NCI-H2196 (cell line): ENCODE results near the gene PSMD13.
A peak's percentile ranks its signal among the peaks of the same experiment; 100 is the strongest.

Experiments
- DNase-seq: peaks from one replicate; lab custom pipeline; 2025; ENCODE audit not compliant: unreplicated experiment; lab: John Stamatoyannopoulos, UW

Gene PSMD13

DNA sequence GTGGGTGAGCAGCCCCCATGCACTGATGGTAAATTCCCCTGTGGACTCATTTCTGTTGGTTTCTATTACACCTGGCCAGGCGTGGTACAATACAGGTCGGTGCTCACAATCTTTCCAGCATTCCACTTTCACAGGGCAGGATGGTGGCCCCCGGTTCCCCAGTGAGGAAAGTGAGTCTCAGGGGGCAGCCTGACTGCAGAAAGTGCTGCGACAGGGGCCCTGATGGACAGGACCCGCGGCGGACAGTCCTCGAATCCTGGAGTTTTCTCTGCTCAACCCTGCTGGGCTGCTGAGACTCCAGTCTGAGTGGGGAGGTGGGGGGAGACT, 49.1 kb downstream of the PSMD13 start:
- no peak for DNase-seq

- DNase-seq, result peak; percentile 48
Observed at GRCh38 chr11:286977-287820, 50.4 kb downstream of the PSMD13 start.

- DNase-seq, result no peak
Observed at GRCh38 chr11:287821-288477, 51.2 kb downstream of the PSMD13 start.

GRCh38 chr11:288478-289397, 52.0 kb downstream of the PSMD13 start, which contains the start of gene PGGHG:
TSS of gene PGGHG (plus strand) at chr11:289126. CDS start at chr11:289817, 691 bp downstream.
- peak; percentile 50 for DNase-seq

DNA sequence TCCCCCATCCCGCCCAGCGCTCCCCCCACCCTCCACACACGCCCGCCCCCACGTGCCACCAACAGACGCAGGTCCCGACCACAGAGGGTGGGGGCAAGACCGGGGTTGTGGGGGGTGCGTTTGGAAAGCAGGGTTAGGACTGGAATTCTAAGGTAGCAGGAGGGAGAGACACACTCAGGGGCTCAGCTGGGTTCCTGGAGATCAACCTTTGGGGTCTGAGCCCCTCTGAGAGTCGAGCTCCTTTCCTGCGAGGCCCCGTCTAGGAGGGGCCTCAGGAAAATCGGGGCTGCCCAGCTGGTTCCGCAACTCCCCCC, 52.6 kb downstream of the PSMD13 start:
- no peak for DNase-seq

DNA sequence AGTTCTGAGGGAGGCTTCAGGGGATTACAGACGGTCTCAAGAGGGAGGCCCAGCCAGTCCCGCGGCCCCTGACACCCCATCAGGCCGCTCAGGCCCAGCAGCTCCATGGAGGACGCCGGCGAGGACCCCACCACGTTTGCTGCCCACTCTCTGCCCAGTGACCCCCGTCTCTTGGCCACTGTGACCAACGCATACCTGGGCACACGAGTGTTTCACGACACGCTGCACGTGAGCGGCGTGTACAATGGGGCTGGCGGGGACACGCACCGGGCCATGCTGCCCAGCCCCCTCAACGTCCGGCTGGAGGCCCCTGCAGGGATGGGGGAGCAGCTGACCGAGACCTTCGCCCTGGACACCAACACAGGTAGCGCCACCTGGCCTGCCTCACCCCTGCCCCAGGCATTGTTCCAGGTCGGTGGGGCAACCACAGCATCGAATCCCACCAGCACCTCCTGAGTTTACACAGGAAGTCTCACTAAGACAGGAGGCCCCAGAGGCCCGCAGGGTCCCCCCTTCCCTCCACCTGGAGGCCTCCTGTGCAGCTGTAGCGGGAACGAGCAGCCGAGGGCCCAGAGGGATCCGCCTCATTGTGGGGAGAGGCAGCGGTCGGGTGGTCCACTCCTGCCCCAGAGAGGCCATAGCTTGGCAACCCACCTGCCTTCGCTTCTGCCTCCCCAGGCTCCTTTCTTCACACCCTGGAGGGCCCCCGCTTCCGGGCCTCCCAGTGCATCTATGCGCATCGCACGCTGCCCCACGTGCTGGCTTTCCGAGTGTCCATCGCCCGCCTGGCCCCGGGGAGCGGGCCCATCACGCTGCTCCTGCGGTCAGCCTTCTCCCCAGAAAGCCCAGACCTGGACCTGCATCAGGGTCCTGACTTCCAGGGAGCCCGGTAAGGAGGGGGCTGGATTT, 53.2 kb downstream of the PSMD13 start:
- DNase-seq, result no peak

DNA sequence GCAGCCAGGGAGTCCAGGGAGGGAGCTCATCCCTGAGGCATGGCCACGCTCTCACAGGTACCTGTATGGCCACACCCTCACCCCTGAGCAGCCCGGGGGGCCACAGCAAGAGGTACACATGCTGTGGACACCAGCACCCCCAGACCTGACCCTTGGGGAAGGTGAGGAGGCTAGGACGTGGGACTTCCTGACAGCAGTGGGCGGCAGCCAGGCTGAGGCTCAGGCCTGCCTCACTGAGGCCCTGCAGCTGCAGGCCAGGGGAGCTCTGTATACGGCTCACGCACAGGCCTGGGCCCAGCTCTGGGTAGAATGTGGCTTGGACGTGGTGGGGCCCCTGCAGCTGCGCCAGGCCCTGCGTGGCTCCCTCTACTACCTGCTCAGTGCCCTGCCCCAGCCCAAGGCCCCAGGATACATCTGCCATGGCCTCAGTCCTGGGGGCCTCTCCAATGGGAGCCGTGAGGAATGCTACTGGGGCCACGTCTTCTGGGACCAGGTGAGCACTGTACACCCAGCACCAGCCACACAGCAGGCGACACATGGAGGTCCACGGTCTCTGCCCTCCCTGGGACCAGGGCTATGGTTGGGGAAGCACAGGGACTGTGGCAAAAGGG, 54.0 kb downstream of the PSMD13 start:
- DNase-seq, result no peak

DNA sequence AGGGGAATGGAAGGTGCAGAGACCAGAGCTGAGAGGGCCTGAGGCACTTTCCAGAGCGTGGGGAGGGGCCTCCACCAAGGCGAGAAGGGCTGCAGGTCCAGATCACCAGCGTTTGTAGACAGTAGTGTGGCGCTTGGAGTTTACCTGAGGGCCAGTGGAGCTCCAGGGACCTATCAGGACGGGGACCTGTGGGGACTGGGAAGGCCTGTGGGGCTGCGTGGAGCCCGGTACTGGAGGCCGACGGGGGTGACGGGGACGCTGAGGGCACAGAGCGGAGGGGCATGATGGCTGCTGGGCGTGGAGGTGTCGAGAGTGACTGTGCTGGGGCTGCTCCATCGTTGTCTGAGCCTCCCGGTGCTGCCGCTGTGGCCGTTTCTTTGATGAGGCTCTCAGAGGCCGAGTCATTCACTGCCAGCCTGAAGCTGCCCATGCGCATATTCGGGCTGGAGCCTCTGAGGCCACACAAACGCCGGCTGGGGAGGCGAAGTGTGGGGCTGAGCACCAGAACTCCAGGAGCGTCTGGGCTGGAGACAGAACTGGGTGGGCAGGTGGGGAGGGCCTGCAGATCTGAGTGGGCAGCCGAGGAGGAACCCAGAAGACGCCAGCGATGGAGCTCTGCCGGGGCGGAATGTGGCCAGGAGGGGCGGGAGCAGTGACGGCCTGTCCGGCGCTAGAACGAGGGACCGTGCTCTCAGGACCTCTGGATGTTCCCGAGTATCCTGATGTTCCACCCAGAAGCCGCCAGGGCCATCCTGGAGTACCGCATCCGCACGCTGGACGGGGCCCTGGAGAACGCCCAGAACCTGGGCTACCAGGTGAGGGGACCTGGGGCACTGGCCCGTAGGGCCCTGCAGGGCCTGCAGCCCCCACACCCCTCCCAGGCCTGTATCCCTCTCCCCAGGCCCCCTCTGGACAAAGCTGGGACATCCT, 54.8 kb downstream of the PSMD13 start:
- DNase-seq, result no peak

DNA sequence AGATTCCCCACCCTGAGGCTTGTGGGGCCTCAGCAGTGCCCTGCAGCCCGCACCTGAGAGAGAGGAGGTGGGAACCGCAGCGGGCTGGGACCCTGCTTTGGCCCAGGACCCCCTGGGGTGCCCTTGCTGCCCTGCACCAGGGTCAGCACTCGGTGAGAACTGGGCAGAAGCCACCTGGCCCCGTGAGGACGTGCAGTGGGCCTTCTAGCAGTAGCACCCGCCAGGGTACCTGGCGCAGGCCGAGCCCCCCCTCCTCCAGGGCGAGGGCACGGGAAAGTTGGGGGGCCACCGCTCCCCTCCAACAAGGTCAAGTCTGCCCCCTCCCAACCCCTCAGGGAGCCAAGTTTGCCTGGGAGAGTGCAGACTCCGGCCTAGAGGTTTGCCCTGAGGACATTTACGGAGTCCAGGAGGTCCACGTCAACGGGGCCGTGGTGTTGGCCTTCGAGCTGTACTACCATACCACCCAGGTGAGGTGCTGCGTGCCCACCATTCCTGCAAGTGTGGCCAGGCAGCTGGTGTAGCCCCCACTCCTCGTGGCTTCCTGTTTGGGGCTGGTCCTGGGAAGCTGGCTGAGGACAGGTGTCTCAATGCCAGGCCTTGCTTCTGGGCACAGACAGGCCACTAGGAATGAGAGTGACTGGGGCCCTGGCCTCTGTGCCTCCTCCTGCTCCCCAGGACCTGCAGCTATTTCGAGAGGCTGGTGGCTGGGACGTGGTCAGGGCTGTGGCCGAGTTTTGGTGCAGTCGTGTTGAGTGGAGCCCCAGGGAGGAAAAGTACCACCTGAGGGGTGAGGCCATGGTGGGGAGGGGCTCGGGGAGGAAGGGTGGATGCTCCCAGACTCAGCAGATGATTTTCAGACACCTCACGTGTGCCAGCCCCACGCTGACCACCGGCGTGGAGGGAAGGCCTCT, 55.7 kb downstream of the PSMD13 start:
- DNase-seq, result no peak

DNA sequence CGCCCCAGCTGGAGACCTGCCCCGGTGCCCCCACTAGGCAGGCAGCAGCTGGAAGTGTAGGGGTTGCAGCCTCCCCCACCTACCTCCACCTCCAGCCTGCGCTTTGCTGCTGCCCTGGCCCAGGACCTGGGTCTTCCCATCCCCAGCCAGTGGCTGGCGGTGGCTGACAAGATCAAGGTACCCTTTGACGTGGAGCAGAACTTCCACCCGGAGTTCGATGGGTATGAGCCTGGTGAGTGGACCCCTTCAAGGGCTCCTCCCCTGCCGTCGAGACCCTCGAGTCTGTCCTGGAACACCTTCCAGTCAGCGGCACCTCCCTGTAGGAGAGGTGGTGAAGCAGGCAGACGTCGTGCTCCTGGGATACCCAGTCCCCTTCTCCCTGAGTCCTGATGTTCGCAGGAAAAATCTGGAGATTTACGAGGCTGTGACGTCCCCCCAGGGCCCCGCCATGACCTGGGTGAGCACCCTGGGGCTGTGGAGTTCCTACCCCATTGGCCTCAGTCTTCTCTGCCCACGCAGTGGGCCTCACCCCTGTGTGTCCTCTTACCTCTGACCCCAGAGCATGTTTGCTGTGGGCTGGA, 56.6 kb downstream of the PSMD13 start:
- no peak for DNase-seq

GRCh38 chr11:293852-294661, 57.3 kb downstream of the PSMD13 start:
- DNase-seq, result no peak

DNA sequence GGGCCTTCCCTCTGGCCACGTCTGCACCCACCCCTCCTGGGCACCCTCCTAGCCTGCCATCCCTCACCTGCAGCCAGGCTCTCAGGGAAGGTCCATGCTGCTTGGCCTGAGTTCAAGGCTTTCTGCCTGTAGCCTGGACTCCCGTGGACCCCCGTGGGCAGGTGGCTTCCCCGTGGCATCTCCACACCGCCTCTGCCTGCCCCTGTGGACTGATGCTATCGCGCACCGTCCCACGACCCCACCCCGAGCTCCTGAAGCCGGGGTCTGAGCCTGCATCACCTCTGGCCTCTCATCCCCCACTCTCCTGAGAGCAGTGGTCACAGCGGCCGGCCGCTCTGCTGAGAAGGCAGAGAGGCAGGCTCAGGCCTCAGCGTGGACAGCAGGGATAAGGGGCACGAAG, 58.0 kb downstream of the PSMD13 start:
- DNase-seq, result no peak

DNA sequence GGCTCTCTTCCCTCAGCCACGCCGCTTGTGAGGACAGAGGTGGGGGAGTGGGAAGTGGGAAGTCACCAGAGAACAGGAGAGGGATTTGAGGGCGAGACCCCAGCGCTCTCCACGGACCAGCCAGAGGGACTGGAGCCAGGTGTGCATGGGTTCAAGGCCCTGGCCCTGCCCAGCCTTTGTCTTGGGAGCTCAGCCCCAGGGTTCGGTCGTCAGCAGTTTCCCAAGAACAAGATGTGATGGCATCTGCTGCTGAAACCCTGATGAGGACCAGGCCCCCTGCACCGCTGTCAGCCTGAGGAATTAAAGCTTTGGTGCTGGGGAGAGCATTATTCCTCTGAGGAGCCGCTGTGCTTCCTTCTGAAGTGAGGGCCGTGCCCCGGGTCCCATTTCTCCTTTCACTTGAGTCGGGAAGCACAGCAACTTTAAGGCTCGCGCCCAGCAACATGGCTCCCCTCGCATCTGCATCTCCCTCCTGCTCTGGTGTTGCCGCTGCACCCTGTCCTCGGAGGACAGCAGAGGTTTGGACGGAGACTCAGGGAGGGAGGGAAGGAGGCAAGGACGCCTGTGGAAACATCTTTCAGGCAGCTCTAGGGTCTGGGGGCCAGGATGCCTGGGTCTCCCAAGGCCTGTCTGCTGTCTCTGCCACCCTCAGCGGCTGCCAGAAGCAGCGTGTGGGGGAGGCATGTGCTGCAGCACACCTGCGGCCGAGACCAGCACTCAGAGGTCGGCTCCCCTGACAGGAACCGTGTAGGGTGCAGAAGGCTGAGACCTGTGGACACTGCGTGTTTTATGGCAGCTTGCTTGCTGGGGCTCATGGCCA, 58.8 kb downstream of the PSMD13 start:
- DNase-seq, result no peak

DNA sequence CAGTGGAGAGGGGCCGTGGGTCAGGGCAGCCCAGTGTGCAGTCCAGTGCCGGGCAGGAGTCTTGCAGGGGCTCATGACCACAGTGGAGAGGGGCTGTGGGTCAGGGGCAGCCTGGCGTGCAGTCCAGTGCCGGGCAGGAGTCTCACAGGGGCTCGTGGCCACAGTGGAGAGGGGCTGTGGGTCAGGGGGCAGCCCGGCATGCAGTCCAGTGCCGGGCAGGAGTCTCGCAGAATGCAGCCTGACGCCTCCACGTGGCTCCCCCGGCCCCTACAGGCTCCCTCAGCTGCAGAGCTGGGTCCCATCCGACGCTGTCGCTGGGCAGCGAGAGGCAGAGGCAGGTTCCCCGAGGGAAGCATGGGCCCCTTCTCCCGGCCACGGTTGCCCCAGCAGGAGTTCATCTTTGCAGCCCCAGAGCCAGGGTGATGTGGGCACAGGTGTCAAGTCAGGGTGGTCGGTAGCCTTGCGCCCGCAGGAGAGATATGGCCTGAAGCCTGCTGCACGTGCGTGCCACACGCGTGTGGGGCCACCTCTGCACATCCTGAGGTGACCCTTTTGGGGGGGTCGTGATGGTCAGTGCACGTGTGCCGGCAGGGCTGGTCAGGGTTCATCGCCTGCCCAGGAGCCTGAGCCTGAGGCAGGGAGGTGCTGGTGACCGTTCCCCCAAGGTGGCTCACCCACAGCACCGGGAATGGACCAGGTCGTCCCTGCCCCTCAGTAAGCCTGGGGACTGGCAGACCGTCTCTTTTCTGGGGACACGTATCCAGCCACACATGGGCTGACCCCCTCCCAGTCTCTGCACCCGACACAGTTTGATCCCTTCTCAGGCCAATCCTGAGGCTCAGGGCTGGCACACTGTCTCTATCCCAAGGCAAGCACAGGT, 59.6 kb downstream of the PSMD13 start:
- no peak for DNase-seq

DNA sequence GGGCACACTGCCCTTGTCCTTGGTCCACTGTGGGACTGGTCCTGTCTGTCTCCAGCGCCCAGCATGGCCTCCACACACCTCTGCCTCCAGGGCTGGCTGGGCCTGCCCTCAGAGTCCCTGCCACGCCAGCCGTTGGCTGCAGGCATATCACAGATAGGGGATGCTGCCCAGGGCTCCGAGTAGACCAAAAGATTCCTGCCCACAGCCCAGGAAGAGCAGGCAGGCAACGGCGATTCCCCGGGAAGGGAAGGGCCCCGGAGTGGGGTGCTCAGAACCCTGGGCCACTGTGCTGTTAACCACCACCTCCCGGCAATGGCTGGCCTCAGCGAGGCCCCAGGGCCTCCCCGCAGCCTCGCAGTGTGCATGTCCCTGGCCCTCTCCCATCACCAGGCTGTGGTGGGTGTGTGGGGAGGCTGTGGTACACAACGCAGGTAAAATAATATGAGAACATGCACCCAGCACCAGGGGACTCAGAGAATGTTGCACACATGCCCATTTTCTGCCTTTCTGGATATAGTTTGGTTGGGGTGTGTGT, 60.3 kb downstream of the PSMD13 start:
- DNase-seq, result no peak
